Small intestine (tissue), 7 donors: ENCODE data around the gene CDK13. TPM values are rescaled to one million over a fixed set of nuclear protein-coding genes. Genes with fewer than 3 reads are reported as not detected.
A peak's percentile ranks its signal among the peaks of the same experiment; 100 is the strongest.

Experiments
- DNase-seq, 2 donors: peaks; one replicate each; pipeline versions ENCODE4 v3.0.0 to v3.0.0-alpha.2; 2013
- FAIRE-seq: peaks from 2 replicates; lab custom pipeline; 2012; peaks lifted over from hg19 to GRCh38; lab: Jason Lieb, UNC
- H3K27ac ChIP-seq, 3 donors: one replicate each; pipeline ENCODE4 v1.5.1; 2013; ENCODE audit warnings: low read length in 2 of 3, mild to moderate bottlenecking in 2 of 3, control low read depth in 1 of 3, inconsistent platforms in 1 of 3, low read depth in 1 of 3, moderate library complexity in 1 of 3
- H3K27me3 ChIP-seq, 3 donors: one replicate each; pipeline ENCODE4 v1.6.1; 2013; ENCODE audit warnings: low read length in 3 of 3, inconsistent platforms in 1 of 3; ENCODE audit not compliant: control insufficient read depth in 3 of 3, insufficient read depth in 3 of 3
- H3K36me3 ChIP-seq, 3 donors: one replicate each; pipeline ENCODE4 v1.6.1; 2013; ENCODE audit warnings: low read length in 3 of 3, inconsistent platforms in 1 of 3, low read depth in 1 of 3, mild to moderate bottlenecking in 1 of 3, moderate library complexity in 1 of 3; ENCODE audit not compliant: control insufficient read depth in 3 of 3, insufficient read depth in 2 of 3
- H3K4me1 ChIP-seq, 3 donors: one replicate each; pipeline ENCODE4 v1.6.1; 2013; ENCODE audit warnings: low read length in 2 of 3, inconsistent platforms in 1 of 3, low read depth in 1 of 3, mild to moderate bottlenecking in 1 of 3, moderate library complexity in 1 of 3; ENCODE audit not compliant: control insufficient read depth in 3 of 3, insufficient read depth in 2 of 3
- H3K4me3 ChIP-seq, 3 donors: one replicate each; pipeline ENCODE4 v1.5.1; 2013; ENCODE audit warnings: low read length in 3 of 3, control low read depth in 1 of 3, inconsistent platforms in 1 of 3, low read depth in 1 of 3, mild to moderate bottlenecking in 1 of 3, moderate library complexity in 1 of 3
- H3K9me3 ChIP-seq, 2 donors: one replicate each; pipeline ENCODE4 v1.6.1; 2013; ENCODE audit warnings: low read depth in 1 of 2, low read length in 1 of 2; ENCODE audit not compliant: control insufficient read depth in 2 of 2, insufficient read depth in 1 of 2
- WGBS, 3 donors: extraction: QIAGEN DNeasy Blood & Tissue Kit; methylation state at CpG; one replicate each; pipeline ENCODE4 v1.1.7; 2013; 5-methylcytosine and 5-hydroxymethylcytosine counted together
- polyA plus RNA-seq, 4 donors: library from polyadenylated mRNA; stranded (reverse) in 3 of 4; unstranded in 1 of 4; fragments of 200-250 nt in 3 of 4; fragments of 120-200 nt in 1 of 4; gene quantifications; one replicate each; pipeline versions ENCODE4 v1.2.1 to v1.2.3, GENCODE V29; 2013
- donor health status: healthy with polysubstance abuse.
- donor health status: control.
- donor health status: control.
- donor health status: Bipolar disorder and iron deficiency.
- donor health status: healthy.

The CDK13 gene
- polyA plus RNA-seq, 4 donors, result 10.3 to 51.1 (median 14.4) TPM

- H3K27me3 ChIP-seq, result no peaks in the 10 kb centered on the region
- no peak for DNase-seq
- no peak for FAIRE-seq
- no peak overlapping the region for H3K4me3 ChIP-seq
- WGBS, 3 donors, result 97 to 100% (median 98%) methylated on average over 2 of the region's 2 CpGs
- no peaks in the 10 kb centered on the region for H3K4me1 ChIP-seq
- no peaks in the 10 kb centered on the region for H3K9me3 ChIP-seq
- H3K27ac ChIP-seq, result no peak overlapping the region
- H3K36me3 ChIP-seq, result peaks cover 0 to 9% (median 0%) of the 10 kb centered on the region in 3 donors
Measured at GRCh38 chr7:40073239-40073638, 123.2 kb downstream of the CDK13 start.

- no peaks in the 10 kb centered on the region for H3K27me3 ChIP-seq
- no peak overlapping the region for H3K27ac ChIP-seq
- WGBS, 3 donors, result 76 to 94% (median 89%) methylated on average over 3 of the region's 3 CpGs
- H3K36me3 ChIP-seq, result peaks cover 0 to 14% (median 2%) of the 10 kb centered on the region in 3 donors
- H3K4me3 ChIP-seq, result no peak overlapping the region
- no peaks in the 10 kb centered on the region for H3K4me1 ChIP-seq
- H3K9me3 ChIP-seq, result no peaks in the 10 kb centered on the region
- FAIRE-seq (no peak), DNase-seq (no peak)
Measured at GRCh38 chr7:40077849-40078248, 127.8 kb downstream of the CDK13 start.

GRCh38 chr7:40092182-40092581, 142.1 kb downstream of the CDK13 start:
- Histone ChIP-seq H3K9me3 (no peaks in the 10 kb centered on the region), H3K27ac (no peak overlapping the region), H3K4me3 (no peak overlapping the region), H3K4me1 (peaks cover 0 to 6% (median 0%) of the 10 kb centered on the region in 3 donors), H3K27me3 (no peaks in the 10 kb centered on the region), H3K36me3 (peaks cover 10 to 39% (median 15%) of the 10 kb centered on the region in 3 donors)
- DNase-seq (no peak), FAIRE-seq (no peak)
- 93 to 97% (median 94%) methylated on average over 2 of the region's 2 CpGs for WGBS, 3 donors

- Histone ChIP-seq H3K27me3 (no peaks in the 10 kb centered on the region), H3K36me3 (peaks cover 8 to 32% (median 17%) of the 10 kb centered on the region in 3 donors), H3K4me3 (no peak overlapping the region), H3K9me3 (no peaks in the 10 kb centered on the region), H3K4me1 (peaks cover 0 to 9% (median 0%) of the 10 kb centered on the region in 3 donors), H3K27ac (no peak overlapping the region)
- 80 to 87% (median 87%) methylated on average over 8 of the region's 8 CpGs for WGBS, 3 donors
- no peak for FAIRE-seq
- no peak for DNase-seq
Measured at GRCh38 chr7:40093631-40094350, 143.7 kb downstream of the CDK13 start.

GRCh38 chr7:40095230-40095629, 145.2 kb downstream of the CDK13 start:
- 6 to 59% (median 8%) methylated on average over 1 of the region's 1 CpG for WGBS, 3 donors
- DNase-seq (peak in 1 of 2 donors; percentile 67), FAIRE-seq (no peak)
- Histone ChIP-seq H3K27me3 (no peaks in the 10 kb centered on the region), H3K27ac (no peak overlapping the region), H3K4me3 (no peak overlapping the region), H3K36me3 (peaks cover 8 to 30% (median 17%) of the 10 kb centered on the region in 3 donors), H3K4me1 (peaks cover 0 to 9% (median 0%) of the 10 kb centered on the region in 3 donors), H3K9me3 (no peaks in the 10 kb centered on the region)

- WGBS, 3 donors, result 11 to 43% (median 33%) methylated on average over 1 of the region's 1 CpG
- no peak for FAIRE-seq
- Histone ChIP-seq H3K36me3 (peaks cover 8 to 24% (median 17%) of the 10 kb centered on the region in 3 donors), H3K4me3 (no peak overlapping the region), H3K27me3 (no peaks in the 10 kb centered on the region), H3K9me3 (no peaks in the 10 kb centered on the region), H3K4me1 (peaks cover 0 to 9% (median 0%) of the 10 kb centered on the region in 3 donors), H3K27ac (peak overlapping the region in 1 of 3 donors; percentile 39)
- no peak for DNase-seq
Measured at GRCh38 chr7:40095695-40096327, 145.8 kb downstream of the CDK13 start.

- WGBS, 3 donors, result 85 to 91% (median 85%) methylated on average over 2 of the region's 2 CpGs
- Histone ChIP-seq H3K4me1 (peaks cover 0 to 9% (median 0%) of the 10 kb centered on the region in 3 donors), H3K4me3 (no peak overlapping the region), H3K9me3 (no peaks in the 10 kb centered on the region), H3K27ac (no peak overlapping the region), H3K36me3 (peaks cover 7 to 21% (median 17%) of the 10 kb centered on the region in 3 donors), H3K27me3 (no peaks in the 10 kb centered on the region)
- FAIRE-seq (no peak), DNase-seq (no peak)
Measured at GRCh38 chr7:40097728-40098127, 147.7 kb downstream of the CDK13 start.

- H3K36me3 ChIP-seq, result peaks cover 3 to 13% (median 11%) of the 10 kb centered on the region in 3 donors
- H3K9me3 ChIP-seq, result no peaks in the 10 kb centered on the region
- DNase-seq, result no peak
- no peak overlapping the region for H3K27ac ChIP-seq
- no peak overlapping the region for H3K4me3 ChIP-seq
- H3K4me1 ChIP-seq, result peaks cover 0 to 9% (median 0%) of the 10 kb centered on the region in 3 donors
- H3K27me3 ChIP-seq, result no peaks in the 10 kb centered on the region
- FAIRE-seq, result peak; percentile 36
Measured at GRCh38 chr7:40098810-40099209, 148.8 kb downstream of the CDK13 start.
